ENCODE data around the gene BMF.

- TF ChIP-seq, protein P1, sequence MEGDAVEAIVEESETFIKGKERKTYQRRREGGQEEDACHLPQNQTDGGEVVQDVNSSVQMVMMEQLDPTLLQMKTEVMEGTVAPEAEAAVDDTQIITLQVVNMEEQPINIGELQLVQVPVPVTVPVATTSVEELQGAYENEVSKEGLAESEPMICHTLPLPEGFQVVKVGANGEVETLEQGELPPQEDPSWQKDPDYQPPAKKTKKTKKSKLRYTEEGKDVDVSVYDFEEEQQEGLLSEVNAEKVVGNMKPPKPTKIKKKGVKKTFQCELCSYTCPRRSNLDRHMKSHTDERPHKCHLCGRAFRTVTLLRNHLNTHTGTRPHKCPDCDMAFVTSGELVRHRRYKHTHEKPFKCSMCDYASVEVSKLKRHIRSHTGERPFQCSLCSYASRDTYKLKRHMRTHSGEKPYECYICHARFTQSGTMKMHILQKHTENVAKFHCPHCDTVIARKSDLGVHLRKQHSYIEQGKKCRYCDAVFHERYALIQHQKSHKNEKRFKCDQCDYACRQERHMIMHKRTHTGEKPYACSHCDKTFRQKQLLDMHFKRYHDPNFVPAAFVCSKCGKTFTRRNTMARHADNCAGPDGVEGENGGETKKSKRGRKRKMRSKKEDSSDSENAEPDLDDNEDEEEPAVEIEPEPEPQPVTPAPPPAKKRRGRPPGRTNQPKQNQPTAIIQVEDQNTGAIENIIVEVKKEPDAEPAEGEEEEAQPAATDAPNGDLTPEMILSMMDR (IDR thresholded peaks at IDR 0.05), result no peak
- TF ChIP-seq POLR2A (IDR thresholded peaks at IDR 0.05), result no peak
Measured at GRCh38 chr15:40053831-40054604, 54.7 kb downstream of the BMF start.

All from testis (tissue), 2 donors.